SK-N-SH (cell line): ENCODE measurements around the gene DES. TPM values are rescaled to one million over a fixed set of nuclear protein-coding genes. Genes with fewer than 3 reads are reported as not detected.
A peak's percentile ranks its signal among the peaks of the same experiment; 100 is the strongest.

Experiments used
- CTCF ChIA-PET: fragments of 300-600, 350-600 bp; formaldehyde crosslinking; extraction: SDS; loops from one replicate; lab custom pipeline; 2021; lab: Yijun Ruan, JAX
- POLR2A ChIA-PET: fragments of 350-600 bp; sonication (Branson Sonifier 250); formaldehyde crosslinking; extraction: SDS; loops from one replicate; lab custom pipeline; 2020; ENCODE audit warnings: antibody characterized with exemption, inconsistent platforms; lab: Yijun Ruan, JAX
- DNase-seq: peaks from one replicate; pipeline ENCODE4 v3.0.0; 2012
- H2AFZ ChIP-seq: fragments of 200-600 bp; sonication (generic); 2 replicates; pipeline ENCODE4 v1.8.1; 2016; ENCODE audit warnings: antibody characterized with exemption, mild to moderate bottlenecking, low read depth
- H3F3A ChIP-seq: fragments of 200-600 bp; sonication (generic); replicated peaks from 2 replicates; pipeline ENCODE3; 2016; ENCODE audit warnings: antibody characterized with exemption, mild to moderate bottlenecking; ENCODE audit not compliant: insufficient read depth
- H3K27ac ChIP-seq, 2 experiments: fragments of 200-500 bp in 1 of 2; fragments of 200-600 bp in 1 of 2; sonication (Bioruptor generic) in 1 of 2; sonication (generic), shearing (Covaris generic) in 1 of 2; 2 replicates each; pipeline versions ENCODE4 v1.5.1 to v1.6.1; 2014 to 2016; ENCODE audit warnings: low read depth in 2 of 2, inconsistent platforms in 1 of 2, low read length in 1 of 2, mild to moderate bottlenecking in 1 of 2, mixed read lengths in 1 of 2
- H3K27me3 ChIP-seq: fragments of 200-600 bp; sonication (generic), shearing (Covaris generic); 2 replicates; pipeline ENCODE4 v1.6.1; 2016; ENCODE audit warnings: mixed run types; ENCODE audit not compliant: insufficient read depth
- H3K36me3 ChIP-seq, 2 experiments: fragments of 200-500 bp in 1 of 2; fragments of 200-600 bp in 1 of 2; sonication (Bioruptor generic) in 1 of 2; sonication (generic) in 1 of 2; replicated peaks in 1 of 2; 2 replicates each; pipeline versions ENCODE3 to v1.5.1; 2014 to 2016; ENCODE audit warnings: low read length in 1 of 2, mild to moderate bottlenecking in 1 of 2; ENCODE audit not compliant: insufficient read depth in 2 of 2, control insufficient read depth in 1 of 2
- H3K4me1 ChIP-seq, 2 experiments: fragments of 200-500 bp in 1 of 2; fragments of 200-600 bp in 1 of 2; sonication (Bioruptor generic) in 1 of 2; sonication (generic), shearing (Covaris generic) in 1 of 2; 2 replicates each; pipeline versions ENCODE4 v1.5.1 to v1.6.1; 2014 to 2016; ENCODE audit warnings: low read depth in 1 of 2, low read length in 1 of 2, mixed run types in 1 of 2; ENCODE audit not compliant: insufficient read depth in 2 of 2, control insufficient read depth in 1 of 2
- H3K4me2 ChIP-seq: fragments of 200-600 bp; sonication (generic), shearing (Covaris generic); 2 replicates; pipeline ENCODE4 v1.6.1; 2017; ENCODE audit warnings: mixed run types
- H3K4me3 ChIP-seq, 2 experiments: fragments of 200-500 bp in 1 of 2; fragments of 200-600 bp in 1 of 2; sonication (Bioruptor generic) in 1 of 2; sonication (generic), shearing (Covaris generic) in 1 of 2; 2 replicates each; pipeline versions ENCODE4 v1.5.1 to v1.8.1; 2014 to 2016; ENCODE audit warnings: low read depth in 2 of 2, inconsistent platforms in 1 of 2, low read length in 1 of 2, mild to moderate bottlenecking in 1 of 2, mixed read lengths in 1 of 2, moderate library complexity in 1 of 2
- H3K79me2 ChIP-seq: fragments of 200-600 bp; sonication (generic); 2 replicates; pipeline ENCODE4 v1.8.1; 2017; ENCODE audit warnings: mild to moderate bottlenecking; ENCODE audit not compliant: insufficient read depth
- H3K9ac ChIP-seq: fragments of 200-600 bp; sonication (generic); 2 replicates; pipeline ENCODE4 v1.6.1; 2017; ENCODE audit warnings: mixed run types
- H3K9me2 ChIP-seq: fragments of 200-600 bp; sonication (generic); 2 replicates; pipeline ENCODE4 v1.6.1; 2017; ENCODE audit warnings: mixed run types
- H3K9me3 ChIP-seq: fragments of 200-600 bp; sonication (generic); 2 replicates; pipeline ENCODE4 v1.6.1; 2017; ENCODE audit warnings: mixed run types, mild to moderate bottlenecking, moderate library complexity
- H4K20me1 ChIP-seq: fragments of 200-600 bp; sonication (generic); 2 replicates; pipeline ENCODE4 v1.6.1; 2017; ENCODE audit warnings: mild to moderate bottlenecking, mixed run types; ENCODE audit not compliant: insufficient read depth
- CHD2 ChIP-seq: fragments of 150-350 bp; IDR thresholded peaks from 2 replicates; pipeline ENCODE4 v1.6.1; 2018; ENCODE audit warnings: low read length; ENCODE audit not compliant: partially characterized antibody
- ELF1 ChIP-seq: IDR thresholded peaks from 2 replicates; pipeline ENCODE4 v1.4.0; 2012
- FOSL2 ChIP-seq: IDR thresholded peaks from 2 replicates; pipeline ENCODE4 v1.4.0; 2012; ENCODE audit warnings: low read depth, mild to moderate bottlenecking, moderate library complexity, borderline replicate concordance
- GABPA ChIP-seq: IDR thresholded peaks from 2 replicates; pipeline ENCODE4 v1.4.0; 2012; ENCODE audit warnings: low read depth, mild to moderate bottlenecking
- GATA2 ChIP-seq: sonication (generic); formaldehyde crosslinking; IDR thresholded peaks from 2 replicates; pipeline ENCODE4 v1.5.0; 2020; ENCODE audit warnings: mild to moderate bottlenecking, missing genetic modification reagents
- IRF3 ChIP-seq: fragments of 150-350 bp; IDR thresholded peaks from 2 replicates; pipeline ENCODE4 v1.6.1; 2016; ENCODE audit warnings: mild to moderate bottlenecking, low read depth, low read length
- MAX ChIP-seq: IDR thresholded peaks from 2 replicates; pipeline ENCODE4 v1.4.0; 2012; ENCODE audit warnings: low read depth
- MXI1 ChIP-seq: IDR thresholded peaks from 2 replicates; pipeline ENCODE4 v1.6.1; 2012; ENCODE audit warnings: mild to moderate bottlenecking, low read depth, low read length, improper control_type of control experiment
- REST ChIP-seq: IDR thresholded peaks from 2 replicates; pipeline ENCODE4 v1.6.1; 2012; ENCODE audit warnings: mild to moderate bottlenecking, low read depth, low read length, moderate library complexity
- RXRA ChIP-seq: IDR thresholded peaks from 2 replicates; pipeline ENCODE4 v1.4.0; 2012; ENCODE audit warnings: low read depth, mild to moderate bottlenecking, borderline replicate concordance
- SMC3 ChIP-seq: IDR thresholded peaks from 2 replicates; pipeline ENCODE4 v1.6.1; 2012; ENCODE audit warnings: low read depth, low read length, improper control_type of control experiment
- TAF1 ChIP-seq: IDR thresholded peaks from 2 replicates; pipeline ENCODE4 v1.6.1; 2012; ENCODE audit warnings: low read depth, mild to moderate bottlenecking, low read length, moderate library complexity, borderline replicate concordance
- TCF12 ChIP-seq: IDR thresholded peaks from 2 replicates; pipeline ENCODE4 v1.4.0; 2012
- TEAD4 ChIP-seq: IDR thresholded peaks from 2 replicates; pipeline ENCODE4 v1.4.0; 2012; ENCODE audit warnings: mild to moderate bottlenecking, borderline replicate concordance; ENCODE audit not compliant: insufficient read depth
- USF1 ChIP-seq: IDR thresholded peaks from 2 replicates; pipeline ENCODE4 v1.4.0; 2012; ENCODE audit warnings: low read depth, borderline replicate concordance
- YY1 ChIP-seq: IDR thresholded peaks from 2 replicates; pipeline ENCODE4 v1.4.0; 2012; ENCODE audit warnings: low read depth, mild to moderate bottlenecking
- WGBS: methylation state at CpG from one replicate; pipeline ENCODE4 v1.1.6; 2017; ENCODE audit warnings: low lambda C conversion rate; 5-methylcytosine and 5-hydroxymethylcytosine counted together
- polyA plus RNA-seq, 3 experiments: library from polyadenylated mRNA; depleted of rRNA; stranded (reverse); fragments of >200 nt; gene quantifications; 2 replicates each; pipeline ENCODE4 v1.2.3, GENCODE V29; 2012

The DES gene
- polyA plus RNA-seq, 1 of the 3 experiments (the other 2 are of a cell fraction) = 0.21 TPM

GRCh38 chr2:219402665-219403515 lies 15.3 kb upstream of the DES start (continued):
- TF ChIP-seq USF1 = no peak
- TF ChIP-seq CHD2 = peak; percentile 15
- TF ChIP-seq TAF1 = no peak
- TF ChIP-seq TEAD4 = no peak
- TF ChIP-seq ELF1 = no peak
- no peak for TF ChIP-seq MAX
- no peak for TF ChIP-seq FOSL2
- TF ChIP-seq YY1 = peak; percentile 55; the same call in 1 of the 2 replicates
- peak; percentile 93 for TF ChIP-seq SMC3
- TF ChIP-seq TCF12 = no peak

GRCh38 chr2:219403861-219404260 lies 14.3 kb upstream of the DES start:
- ChIA-PET CTCF (interaction anchor here (0.6 to 10.1 kb wide), 37 partner anchors 9 to 285 kb away, joined by 3 to 256 read pairs (median 12); partner anchors contain the start of genes ASIC4, CHPF, DES and DNAJB2), POLR2A (interaction anchor here (1.5 kb wide), 1 partner anchor 106 kb away, joined by 4 read pairs; no protein-coding TSS in a partner anchor)
- Histone ChIP-seq H3K9me3 (no peaks in the 10 kb centered on the region), H3K36me3 (no peaks in the 10 kb centered on the region), H3K4me3 (no peak overlapping the region), H3K79me2 (no peaks in the 10 kb centered on the region), H3K9me2 (no peaks in the 10 kb centered on the region), H3K4me1 (peaks cover 19 to 24% of the 10 kb centered on the region in 2 experiments; a peak in 3 of 4 replicates), H4K20me1 (no peaks in the 10 kb centered on the region), H3K27ac (no peak overlapping the region), H3K27me3 (no peaks in the 10 kb centered on the region), H3K4me2 (no peak overlapping the region), H2AFZ (no peak overlapping the region), H3F3A (peaks cover 9% of the 10 kb centered on the region), H3K9ac (no peak overlapping the region)
- TF ChIP-seq IRF3 (no peak), GABPA (no peak), REST (no peak), SMC3 (no peak), GATA2 (CRISPR knock-in tag) (no peak), RXRA (no peak), MXI1 (no peak)
- DNase-seq = no peak
- WGBS = 91% methylated on average over 9 of the region's 9 CpGs
